Kidney epithelial cell (primary cell): ENCODE results near the gene RAMP3. TPM values are rescaled to one million over a fixed set of nuclear protein-coding genes. Genes with fewer than 3 reads are reported as not detected.

ENCODE experiments used
- DNase-seq: peaks from one replicate; pipeline ENCODE4 v3.0.0-alpha.2; 2010; ENCODE audit warnings: low read depth
- H3K27me3 ChIP-seq: 2 replicates; pipeline ENCODE4 v1.6.0; 2011; ENCODE audit warnings: low read length; ENCODE audit not compliant: control insufficient read depth, insufficient read depth
- H3K36me3 ChIP-seq: 2 replicates; pipeline ENCODE4 v1.5.1; 2011; ENCODE audit warnings: low read length; ENCODE audit not compliant: control insufficient read depth, insufficient read depth
- H3K4me3 ChIP-seq: 2 replicates; pipeline ENCODE4 v1.5.1; 2011; ENCODE audit warnings: low read depth, mild to moderate bottlenecking, control low read depth, low read length
- CTCF ChIP-seq: IDR thresholded peaks from 2 replicates; pipeline ENCODE4 v1.5.1; 2011; ENCODE audit warnings: mild to moderate bottlenecking, moderate library complexity, low read length, control low read depth, inconsistent platforms; ENCODE audit not compliant: insufficient read depth, poor library complexity, severe bottlenecking
- total RNA-seq: library from RNA; depleted of rRNA; stranded (reverse); fragments of >200 nt; gene quantifications from 2 replicates; pipeline ENCODE4 v1.2.3, GENCODE V29; 2015

Gene RAMP3
- total RNA-seq, 1 donor from 2014 or later = not detected

DNA sequence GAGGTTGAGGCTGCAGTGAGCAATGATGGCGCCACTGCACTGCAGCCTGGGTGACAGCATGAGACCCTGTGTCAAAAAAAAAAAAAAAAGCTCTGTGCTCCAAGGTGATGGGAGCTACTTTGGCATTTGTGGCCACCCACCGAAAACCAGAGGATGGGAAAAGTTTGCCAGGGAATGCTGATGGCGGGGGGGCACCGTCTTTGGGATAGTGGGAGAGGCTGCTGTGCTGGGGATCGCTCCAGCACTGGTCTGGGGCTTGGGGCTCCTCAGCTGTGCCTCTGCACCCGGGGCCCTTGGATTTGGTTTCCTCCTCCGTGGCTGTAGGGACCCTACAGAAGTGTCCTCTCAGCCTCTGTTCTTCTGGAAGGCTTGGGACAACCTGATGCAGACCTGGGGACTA lies 11.7 kb upstream of the RAMP3 start:
- H3K36me3 ChIP-seq = no peaks in the 10 kb centered on the region
- TF ChIP-seq CTCF = no peak

DNA sequence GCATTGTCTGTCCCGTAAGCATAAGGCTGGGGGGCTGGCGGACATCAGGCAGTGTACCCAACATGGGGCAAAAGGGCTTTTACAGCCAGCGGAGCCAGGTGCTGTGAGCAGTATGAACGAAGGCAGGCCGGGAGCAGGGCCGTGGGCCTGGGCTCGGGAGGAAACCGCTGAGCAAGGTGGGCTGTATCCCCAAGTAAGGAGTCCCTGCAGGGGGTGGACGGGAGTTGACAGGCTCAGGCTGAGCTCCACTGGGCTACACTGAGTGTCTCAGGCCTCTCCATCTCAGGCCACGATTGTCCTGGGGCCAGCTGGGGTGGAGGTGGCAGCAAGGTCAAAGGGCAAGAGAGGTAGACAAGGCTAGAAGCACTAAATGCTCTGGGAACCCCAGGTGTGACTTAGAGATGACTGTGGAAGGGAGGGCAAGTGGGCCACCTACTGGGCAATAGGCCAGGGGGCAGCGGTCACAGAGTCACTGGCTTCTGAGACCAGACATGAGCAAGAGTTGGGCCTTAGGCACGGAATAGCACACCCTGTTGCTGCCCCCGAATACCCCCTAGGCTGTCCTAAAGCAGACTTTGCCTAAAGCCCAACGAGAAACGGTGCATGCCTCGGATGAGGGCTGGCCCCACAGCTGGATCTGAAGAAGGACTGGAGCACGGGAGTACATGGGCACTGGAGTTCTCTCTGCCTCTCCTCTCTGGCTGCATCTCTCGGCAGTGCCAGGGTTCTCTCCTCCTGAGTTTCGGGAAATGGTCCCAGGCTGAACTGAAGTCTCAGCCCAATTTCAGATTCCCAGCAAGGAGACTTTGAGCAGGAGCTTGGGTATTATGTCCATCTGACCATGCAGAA lies 10.8 kb upstream of the RAMP3 start:
- no peak for DNase-seq
- no peak overlapping the region for H3K4me3 ChIP-seq
- H3K27me3 ChIP-seq = peaks cover 20% of the 10 kb centered on the region
- no peaks in the 10 kb centered on the region for H3K36me3 ChIP-seq
- no peak for TF ChIP-seq CTCF

More for the DNA sequence above, 11.7 kb upstream of the RAMP3 start:
- Histone ChIP-seq H3K27me3 (peaks cover 19% of the 10 kb centered on the region), H3K4me3 (no peak overlapping the region)
- no peak for DNase-seq

DNA sequence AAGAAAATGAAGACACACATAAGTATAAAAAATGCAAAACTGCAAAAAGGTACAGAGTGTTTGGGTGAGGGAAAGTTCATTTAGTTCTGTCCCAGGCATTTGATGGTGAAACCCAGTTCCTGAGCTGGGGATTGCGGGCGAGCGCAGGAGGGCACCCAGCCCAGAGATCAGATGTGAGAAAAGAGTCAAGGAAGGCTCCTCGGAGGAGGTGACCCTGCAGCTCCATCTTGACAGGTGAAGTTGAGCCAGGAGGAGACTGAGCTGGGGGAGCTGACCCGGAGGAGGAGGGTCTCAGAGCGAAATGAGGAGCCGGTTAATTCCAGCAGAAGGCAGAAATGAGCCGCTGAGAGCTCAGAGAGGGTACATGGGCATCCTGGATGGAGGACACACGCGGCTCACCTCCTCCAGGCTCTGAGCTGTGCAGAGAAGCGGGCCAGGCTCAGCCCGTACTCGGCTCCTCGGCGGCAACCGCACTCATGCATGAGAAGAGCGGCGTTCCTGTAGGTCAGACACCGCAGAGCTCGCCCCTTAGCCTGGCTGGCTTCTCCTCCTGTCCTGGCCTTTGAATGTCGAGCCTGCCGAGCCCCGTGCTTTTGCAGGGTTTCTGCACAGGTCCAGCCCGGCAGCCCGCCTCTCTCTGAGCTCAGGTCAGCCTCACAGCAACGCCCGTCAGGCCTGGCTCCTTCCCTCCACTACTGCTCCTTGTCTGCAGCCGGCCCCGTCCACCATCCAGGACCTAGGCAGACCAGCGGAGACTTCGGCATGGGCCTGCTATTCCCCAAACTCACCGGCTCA lies 9.5 kb upstream of the RAMP3 start:
- no peak for TF ChIP-seq CTCF
- no peaks in the 10 kb centered on the region for H3K36me3 ChIP-seq
- H3K27me3 ChIP-seq = peaks cover 20% of the 10 kb centered on the region
- DNase-seq = no peak
- H3K4me3 ChIP-seq = no peak overlapping the region

GRCh38 chr7:45148653-45148973 lies 9.0 kb upstream of the RAMP3 start:
- Histone ChIP-seq H3K4me3 (no peak overlapping the region), H3K27me3 (peaks cover 20% of the 10 kb centered on the region), H3K36me3 (no peaks in the 10 kb centered on the region)
- no peak for TF ChIP-seq CTCF
- no peak for DNase-seq

- no peak for TF ChIP-seq CTCF
- DNase-seq = no peak
- H3K27me3 ChIP-seq = peaks cover 17% of the 10 kb centered on the region
- H3K4me3 ChIP-seq = no peak overlapping the region
- H3K36me3 ChIP-seq = no peaks in the 10 kb centered on the region
Observed at GRCh38 chr7:45149606-45150005, 8.0 kb upstream of the RAMP3 start.
